Dermis lymphatic vessel endothelial cell (primary cell): ENCODE measurements around the gene SLFN14. TPM values are rescaled to one million over a fixed set of nuclear protein-coding genes. Genes with fewer than 3 reads are reported as not detected.

ENCODE experiments used
- total RNA-seq: library from RNA; depleted of rRNA; stranded (reverse); fragments of >200 nt; gene quantifications from 2 replicates; pipeline ENCODE4 v1.2.1, GENCODE V29; 2014

Gene SLFN14
- total RNA-seq: not detected in 2 replicates

GRCh38 chr17:35560703-35561102 lies at the start of gene SLFN14:
Gene SLFN14, minus strand, starts transcription at chr17:35560819. Its CDS starts 2,757 bp downstream, at chr17:35558062.

DNA sequence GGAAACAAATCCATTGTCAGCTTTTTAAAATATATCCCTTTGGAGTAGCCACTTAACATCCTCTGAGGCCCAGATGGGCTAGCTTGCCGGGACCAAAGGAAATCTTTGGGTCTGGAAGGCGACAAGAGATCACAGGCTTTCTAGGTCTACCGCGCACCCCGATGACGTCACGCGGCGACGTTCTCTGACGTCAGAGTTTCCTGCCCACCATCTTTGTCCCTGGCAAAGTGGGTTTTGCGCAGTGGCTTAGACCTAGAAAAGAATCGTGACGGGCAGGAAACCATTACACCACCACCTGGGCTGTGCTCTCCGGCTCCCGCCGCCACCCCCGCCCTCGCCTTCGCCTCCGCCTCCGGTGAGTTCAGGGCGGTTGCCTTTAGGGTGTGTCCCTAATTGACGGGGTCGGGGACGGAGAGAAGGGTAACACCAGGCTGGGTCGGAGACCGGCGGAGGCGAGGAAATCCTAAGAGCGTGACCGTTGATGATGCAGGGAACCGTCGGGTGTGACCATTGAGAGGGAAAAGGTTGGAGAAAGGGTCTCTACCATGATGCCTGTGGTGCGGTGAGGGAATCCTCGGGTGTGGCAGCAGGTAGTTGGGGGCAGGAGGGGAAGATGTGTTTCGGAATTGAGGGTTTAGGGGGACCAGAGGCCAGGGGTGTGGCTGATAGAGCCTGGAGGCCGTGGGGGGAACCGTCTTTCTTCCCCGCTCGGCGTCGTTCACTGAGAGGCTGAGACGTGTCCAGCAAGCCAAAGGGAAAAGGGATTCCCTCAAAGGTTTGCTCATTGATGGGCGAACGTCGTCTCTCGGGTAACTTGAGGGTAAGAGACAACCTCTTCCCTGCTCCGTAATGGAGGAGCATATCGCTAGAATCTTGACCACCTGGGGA lies 26.7 kb upstream of the SLFN14 start, which contains the start of gene AP2B1:
TSS of gene AP2B1 (plus strand) at position 249 of the 888 bp plus-strand sequence. CDS start 6,709 bp downstream, outside the sequence.

GRCh38 chr17:35578197-35578928 lies 17.7 kb upstream of the SLFN14 start, which contains the start of gene PEX12:
Gene PEX12, minus strand, starts transcription at chr17:35578571. Its CDS starts 550 bp downstream, at chr17:35578021.

GRCh38 chr17:35537601-35538141 lies 22.9 kb downstream of the SLFN14 start, which contains the start of gene SLFN12L:
Gene SLFN12L, minus strand, starts transcription at chr17:35537678. Its CDS starts 15,314 bp downstream, at chr17:35522364.

Other genes starting within 250 kb of the SLFN14 start
- gene SLFN11, start 187.2 kb downstream of the SLFN14 start, total RNA-seq: 24.4 and 33.9 TPM in 2 replicates
- gene SLFN12, start 128.3 kb downstream of the SLFN14 start, total RNA-seq: 27.9 and 43.9 TPM in 2 replicates
- gene SLFN13, start 112.1 kb downstream of the SLFN14 start, total RNA-seq: 1.3 and 1.5 TPM in 2 replicates
- under 0.01 TPM in 1 of 2 replicates, not detected in the other for gene SLFN12L, start 23.1 kb downstream of the SLFN14 start, total RNA-seq
- gene PEX12, start 17.8 kb upstream of the SLFN14 start, total RNA-seq: 2.3 and 2.9 TPM in 2 replicates
- gene AP2B1, start 26.5 kb upstream of the SLFN14 start, total RNA-seq: 87.7 and 87.8 TPM in 2 replicates
- gene RASL10B, start 170.8 kb upstream of the SLFN14 start, total RNA-seq: 0.11 and 0.26 TPM in 2 replicates
- not detected in 2 replicates for gene GAS2L2, start 192.4 kb upstream of the SLFN14 start, total RNA-seq
- not detected in 2 replicates for gene C17orf50, start 200.1 kb upstream of the SLFN14 start, total RNA-seq
- gene MMP28, start 234.8 kb upstream of the SLFN14 start, total RNA-seq: 0.33 and 0.60 TPM in 2 replicates
- gene TAF15, start 248.7 kb upstream of the SLFN14 start, total RNA-seq: 74.9 and 97.3 TPM in 2 replicates